HepG2 (cell line): ENCODE data around the gene CES5A.

Source experiments
- CEBPB ChIP-seq: IDR thresholded peaks from 2 replicates; pipeline ENCODE4 v1.6.1; 2011; ENCODE audit warnings: low read depth, low read length, improper control_type of control experiment, borderline replicate concordance
- POLR2A ChIP-seq, 2 experiments: IDR thresholded peaks; 2 replicates each; pipeline ENCODE4 v1.6.1; 2011; ENCODE audit warnings: low read depth in 2 of 2, low read length in 2 of 2, mild to moderate bottlenecking in 1 of 2, moderate library complexity in 1 of 2; ENCODE audit not compliant: insufficient read depth in 1 of 2
- TAF1 ChIP-seq: sonication (generic); formaldehyde crosslinking; IDR thresholded peaks from 2 replicates; pipeline ENCODE4 v1.4.0; 2020; ENCODE audit warnings: missing genetic modification reagents
- TAF15 ChIP-seq: fragments of 200-400 bp; formaldehyde crosslinking; IDR thresholded peaks from one replicate; pipeline ENCODE4 v1.6.1; 2018; ENCODE audit warnings: mild to moderate bottlenecking, low read depth, low read length; ENCODE audit not compliant: poor library complexity, severe bottlenecking
- ZBTB1 ChIP-seq: sonication (generic); formaldehyde crosslinking; IDR thresholded peaks from 2 replicates; pipeline ENCODE4 v1.4.0; 2020; ENCODE audit warnings: missing genetic modification reagents, borderline replicate concordance
- ZFP36 ChIP-seq: fragments of 150-350 bp; IDR thresholded peaks from 2 replicates; pipeline ENCODE4 v1.6.1; 2018; ENCODE audit warnings: borderline replicate concordance, low read length, low read depth; ENCODE audit not compliant: partially characterized antibody
- TF ChIP-seq, protein P1 (sequence below): sonication (generic); formaldehyde crosslinking; IDR thresholded peaks from 2 replicates; pipeline ENCODE4 v1.4.0; 2020; ENCODE audit warnings: mild to moderate bottlenecking, missing genetic modification reagents
- TF ChIP-seq, protein P2 (sequence below): sonication (generic); formaldehyde crosslinking; IDR thresholded peaks from 2 replicates; pipeline ENCODE4 v1.4.0; 2020; ENCODE audit warnings: mild to moderate bottlenecking, low read depth, missing genetic modification reagents

DNA sequence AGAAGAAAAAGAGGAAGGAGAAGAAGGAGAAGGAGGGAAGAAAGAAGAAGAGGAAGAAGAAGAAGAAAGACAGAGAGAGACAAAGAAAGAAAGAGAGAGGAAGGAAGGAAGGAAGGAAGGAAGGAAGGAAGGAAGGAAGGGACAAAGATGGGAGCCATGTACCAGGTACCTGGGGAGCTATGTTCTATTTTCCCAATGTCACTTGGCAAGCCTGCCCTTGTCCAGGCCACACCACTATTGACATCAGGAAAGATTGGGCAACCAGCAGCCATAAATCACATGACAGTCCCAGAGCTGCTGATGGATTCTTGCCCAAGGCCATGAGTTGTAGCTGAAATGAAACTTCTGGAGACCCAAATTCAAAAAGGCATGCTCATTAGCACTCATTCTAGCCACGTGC, 39.6 kb downstream of the CES5A start:
- peak; percentile 98 for TF ChIP-seq CEBPB
- TF ChIP-seq, protein P1, sequence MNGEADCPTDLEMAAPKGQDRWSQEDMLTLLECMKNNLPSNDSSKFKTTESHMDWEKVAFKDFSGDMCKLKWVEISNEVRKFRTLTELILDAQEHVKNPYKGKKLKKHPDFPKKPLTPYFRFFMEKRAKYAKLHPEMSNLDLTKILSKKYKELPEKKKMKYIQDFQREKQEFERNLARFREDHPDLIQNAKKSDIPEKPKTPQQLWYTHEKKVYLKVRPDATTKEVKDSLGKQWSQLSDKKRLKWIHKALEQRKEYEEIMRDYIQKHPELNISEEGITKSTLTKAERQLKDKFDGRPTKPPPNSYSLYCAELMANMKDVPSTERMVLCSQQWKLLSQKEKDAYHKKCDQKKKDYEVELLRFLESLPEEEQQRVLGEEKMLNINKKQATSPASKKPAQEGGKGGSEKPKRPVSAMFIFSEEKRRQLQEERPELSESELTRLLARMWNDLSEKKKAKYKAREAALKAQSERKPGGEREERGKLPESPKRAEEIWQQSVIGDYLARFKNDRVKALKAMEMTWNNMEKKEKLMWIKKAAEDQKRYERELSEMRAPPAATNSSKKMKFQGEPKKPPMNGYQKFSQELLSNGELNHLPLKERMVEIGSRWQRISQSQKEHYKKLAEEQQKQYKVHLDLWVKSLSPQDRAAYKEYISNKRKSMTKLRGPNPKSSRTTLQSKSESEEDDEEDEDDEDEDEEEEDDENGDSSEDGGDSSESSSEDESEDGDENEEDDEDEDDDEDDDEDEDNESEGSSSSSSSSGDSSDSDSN, result no peak
- TF ChIP-seq TAF15, result no peak
- TF ChIP-seq ZFP36, result no peak
- TF ChIP-seq, protein P2, sequence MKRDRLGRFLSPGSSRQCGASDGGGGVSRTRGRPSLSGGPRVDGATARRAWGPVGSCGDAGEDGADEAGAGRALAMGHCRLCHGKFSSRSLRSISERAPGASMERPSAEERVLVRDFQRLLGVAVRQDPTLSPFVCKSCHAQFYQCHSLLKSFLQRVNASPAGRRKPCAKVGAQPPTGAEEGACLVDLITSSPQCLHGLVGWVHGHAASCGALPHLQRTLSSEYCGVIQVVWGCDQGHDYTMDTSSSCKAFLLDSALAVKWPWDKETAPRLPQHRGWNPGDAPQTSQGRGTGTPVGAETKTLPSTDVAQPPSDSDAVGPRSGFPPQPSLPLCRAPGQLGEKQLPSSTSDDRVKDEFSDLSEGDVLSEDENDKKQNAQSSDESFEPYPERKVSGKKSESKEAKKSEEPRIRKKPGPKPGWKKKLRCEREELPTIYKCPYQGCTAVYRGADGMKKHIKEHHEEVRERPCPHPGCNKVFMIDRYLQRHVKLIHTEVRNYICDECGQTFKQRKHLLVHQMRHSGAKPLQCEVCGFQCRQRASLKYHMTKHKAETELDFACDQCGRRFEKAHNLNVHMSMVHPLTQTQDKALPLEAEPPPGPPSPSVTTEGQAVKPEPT (CRISPR knock-in tag), result no peak
- no peak for TF ChIP-seq TAF1
- no peak for TF ChIP-seq POLR2A (IDR thresholded peaks at IDR 0.05; ENCODE audit: insufficient read depth in 1 of 2, low read depth in 2 of 2, low read length in 2 of 2)
- TF ChIP-seq ZBTB1 (CRISPR knock-in tag), result no peak
